ENCODE measurements around the gene BTRC. TPM values are rescaled to one million over a fixed set of nuclear protein-coding genes. Genes with fewer than 3 reads are reported as not detected.

Gene BTRC
- total and polyA plus RNA-seq, 10 of the 15 experiments (the other 5 are each of a cell fraction or from before 2014, with no cell fraction given): 2.2 to 18.6 (median 8.6) TPM

GRCh38 chr10:101559596-101560297 lies 205.8 kb downstream of the BTRC start (continued):
- TF ChIP-seq LARP7 (IDR thresholded peaks at IDR 0.05): no peak
- TF ChIP-seq, protein P1, sequence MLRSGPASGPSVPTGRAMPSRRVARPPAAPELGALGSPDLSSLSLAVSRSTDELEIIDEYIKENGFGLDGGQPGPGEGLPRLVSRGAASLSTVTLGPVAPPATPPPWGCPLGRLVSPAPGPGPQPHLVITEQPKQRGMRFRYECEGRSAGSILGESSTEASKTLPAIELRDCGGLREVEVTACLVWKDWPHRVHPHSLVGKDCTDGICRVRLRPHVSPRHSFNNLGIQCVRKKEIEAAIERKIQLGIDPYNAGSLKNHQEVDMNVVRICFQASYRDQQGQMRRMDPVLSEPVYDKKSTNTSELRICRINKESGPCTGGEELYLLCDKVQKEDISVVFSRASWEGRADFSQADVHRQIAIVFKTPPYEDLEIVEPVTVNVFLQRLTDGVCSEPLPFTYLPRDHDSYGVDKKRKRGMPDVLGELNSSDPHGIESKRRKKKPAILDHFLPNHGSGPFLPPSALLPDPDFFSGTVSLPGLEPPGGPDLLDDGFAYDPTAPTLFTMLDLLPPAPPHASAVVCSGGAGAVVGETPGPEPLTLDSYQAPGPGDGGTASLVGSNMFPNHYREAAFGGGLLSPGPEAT (IDR thresholded peaks at IDR 0.05; ENCODE audit: low read depth): no peak
- no peak for TF ChIP-seq E4F1 (IDR thresholded peaks at IDR 0.05; ENCODE audit: borderline replicate concordance, partially characterized antibody)
- no peak for TF ChIP-seq SP1 (IDR thresholded peaks at IDR 0.05; ENCODE audit: low read depth, low read length)

DNA sequence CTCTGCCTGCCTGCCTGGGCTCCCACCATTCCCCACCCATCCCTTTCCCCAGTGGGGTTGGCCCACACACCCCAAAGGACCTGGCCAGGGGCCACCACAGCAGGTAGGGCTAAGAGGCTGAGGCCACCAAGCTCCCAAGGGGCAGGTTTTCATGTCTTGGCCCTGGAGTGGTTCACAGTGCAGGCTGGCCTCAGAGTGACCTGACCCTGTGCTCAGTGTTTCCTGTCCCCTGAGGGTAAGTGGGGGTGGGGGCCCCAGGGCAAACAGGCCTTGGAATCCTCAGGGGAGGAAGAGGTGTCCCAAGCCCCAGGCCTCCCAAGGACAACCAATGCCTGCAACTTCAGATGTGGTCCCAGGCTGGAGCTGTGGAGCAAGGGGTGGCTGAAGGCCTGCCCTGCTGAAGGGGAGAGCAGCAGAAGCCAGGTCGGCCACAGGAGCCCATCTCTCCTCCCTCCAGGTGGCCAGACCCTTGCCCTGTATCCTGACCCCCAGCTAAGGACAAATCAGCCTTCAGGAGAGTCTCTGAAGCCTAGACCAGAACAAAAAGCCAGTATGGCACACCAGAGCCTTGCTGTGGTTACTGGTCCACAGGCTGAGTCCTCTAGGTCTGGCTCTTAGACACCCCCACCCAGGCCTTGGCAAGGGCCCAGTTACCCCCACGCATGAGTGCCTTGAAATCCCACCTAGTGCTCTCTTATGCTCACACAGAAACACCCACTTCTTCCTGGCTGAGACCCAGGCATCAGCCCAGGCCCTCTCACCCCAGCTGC lies 206.5 kb downstream of the BTRC start:
- Histone ChIP-seq H3K4me2 (ENCODE audit: control insufficient read depth, insufficient read depth) (no peak overlapping the region), H3K9me3 (replicated peaks; ENCODE audit: control insufficient read depth, insufficient read depth, low read length) (no peaks in the 10 kb centered on the region), H3K27me3 (replicated peaks in 1 of 2; ENCODE audit: control insufficient read depth in 2 of 2, insufficient read depth in 2 of 2, low read length in 1 of 2) (no peaks in the 10 kb centered on the region), H3K27ac (ENCODE audit: control insufficient read depth, insufficient read depth) (no peak overlapping the region), H3K79me2 (ENCODE audit: control insufficient read depth, insufficient read depth, low read length) (no peaks in the 10 kb centered on the region), H3K9ac (ENCODE audit: control insufficient read depth, insufficient read depth, low read length) (no peak overlapping the region), H3K4me3 (no peak overlapping the region), H2AFZ (ENCODE audit: control insufficient read depth, low read depth, low read length) (no peak overlapping the region), H3K36me3 (ENCODE audit: control insufficient read depth in 2 of 2, insufficient read depth in 2 of 2, low read length in 1 of 2) (peaks cover 0 to 1% of the 10 kb centered on the region in 2 experiments; a peak in 1 of 4 replicates), H3K4me1 (ENCODE audit: control insufficient read depth, insufficient read depth, low read length) (peaks cover 13% of the 10 kb centered on the region), H4K20me1 (ENCODE audit: control insufficient read depth, insufficient read depth) (no peaks in the 10 kb centered on the region)
- RAD21 ChIA-PET (ENCODE audit: unreplicated experiment): no interaction called here
- in situ Hi-C loops (cut with MboI): no loop called here
- POLR2A ChIA-PET: no interaction called here
- no peak for FAIRE-seq
- WGBS (ENCODE audit: insufficient coverage, insufficient replicate concordance, low lambda C conversion rate, missing lambda C conversion rate): 5% methylated on average over 2 of the region's 2 CpGs
- no TSS peak for BruUV-seq (replicated peaks)
- no peak for DNase-seq (ENCODE audit: low read depth, low spot score)
- TF ChIP-seq POLR2A (IDR thresholded peaks at IDR 0.05; ENCODE audit: low read depth, low read length): 0 out of 2 replicates have a peak, but pooled peaks have one; percentile 16
- TF ChIP-seq ASH2L (IDR thresholded peaks at IDR 0.05; ENCODE audit: borderline replicate concordance, low read depth): no peak
- CTCF ChIA-PET: interaction anchor here (1.0 to 1.4 kb wide), 3 partner anchors 9 to 14 kb away, joined by 3 to 4 read pairs (median 3); no protein-coding TSS in a partner anchor
- peak; percentile 17 for ATAC-seq
- SMC1A ChIA-PET (ENCODE audit: uncharacterized antibody, unreplicated experiment): interaction anchor here (0.7 to 1.6 kb wide), 2 partner anchors 9 to 105 kb away, joined by 3 read pairs; no protein-coding TSS in a partner anchor
- intact Hi-C loops (cut with micrococcal nuclease; ENCODE audit: unreplicated experiment): no loop called here

All from GM12878 (cell line).